Stimulated activated naive CD8-positive, alpha-beta T cell treated with anti-CD3 and anti-CD28 coated beads, Interleukin-15, amount 100 ng/mL, for 72 hours (primary cell): Measurements from ENCODE around the gene TMEM181.
"Not testable (repeated sequence)": the region's sequence is repeated elsewhere in the genome, so short reads cannot be mapped to it uniquely, and the experiment has no call there.

Experiments used
- ATAC-seq: fragments of 150-1000 bp; cut with Tn5 transposase; 2 replicates; pipeline ENCODE4 v1.10.0; 2021; ENCODE audit warnings: mild to moderate bottlenecking, moderate library complexity
- DNase-seq, 2 donors: peaks; one replicate each; pipeline ENCODE4 v3.0.0; 2021 to 2022
- H3K27ac Mint-ChIP-seq, 2 donors: one replicate each; pipeline ENCODE4 v1.8.0; 2022; ENCODE audit warnings: mild to moderate bottlenecking in 2 of 2, mixed read lengths in 2 of 2, moderate library complexity in 2 of 2
- H3K27me3 Mint-ChIP-seq: one replicate; pipeline ENCODE4 v1.8.0; 2022; ENCODE audit warnings: mixed read lengths
- H3K4me1 Mint-ChIP-seq: one replicate; pipeline ENCODE4 v1.8.0; 2022; ENCODE audit warnings: mild to moderate bottlenecking, mixed read lengths
- H3K4me3 Mint-ChIP-seq, 2 donors: one replicate each; pipeline ENCODE4 v1.8.0; 2022; ENCODE audit warnings: mild to moderate bottlenecking in 2 of 2, mixed read lengths in 2 of 2, moderate library complexity in 1 of 2
- H3K9me3 Mint-ChIP-seq, 2 donors: one replicate each; pipeline ENCODE4 v1.8.0; 2022; ENCODE audit warnings: mixed read lengths in 2 of 2

The TMEM181 gene

DNA sequence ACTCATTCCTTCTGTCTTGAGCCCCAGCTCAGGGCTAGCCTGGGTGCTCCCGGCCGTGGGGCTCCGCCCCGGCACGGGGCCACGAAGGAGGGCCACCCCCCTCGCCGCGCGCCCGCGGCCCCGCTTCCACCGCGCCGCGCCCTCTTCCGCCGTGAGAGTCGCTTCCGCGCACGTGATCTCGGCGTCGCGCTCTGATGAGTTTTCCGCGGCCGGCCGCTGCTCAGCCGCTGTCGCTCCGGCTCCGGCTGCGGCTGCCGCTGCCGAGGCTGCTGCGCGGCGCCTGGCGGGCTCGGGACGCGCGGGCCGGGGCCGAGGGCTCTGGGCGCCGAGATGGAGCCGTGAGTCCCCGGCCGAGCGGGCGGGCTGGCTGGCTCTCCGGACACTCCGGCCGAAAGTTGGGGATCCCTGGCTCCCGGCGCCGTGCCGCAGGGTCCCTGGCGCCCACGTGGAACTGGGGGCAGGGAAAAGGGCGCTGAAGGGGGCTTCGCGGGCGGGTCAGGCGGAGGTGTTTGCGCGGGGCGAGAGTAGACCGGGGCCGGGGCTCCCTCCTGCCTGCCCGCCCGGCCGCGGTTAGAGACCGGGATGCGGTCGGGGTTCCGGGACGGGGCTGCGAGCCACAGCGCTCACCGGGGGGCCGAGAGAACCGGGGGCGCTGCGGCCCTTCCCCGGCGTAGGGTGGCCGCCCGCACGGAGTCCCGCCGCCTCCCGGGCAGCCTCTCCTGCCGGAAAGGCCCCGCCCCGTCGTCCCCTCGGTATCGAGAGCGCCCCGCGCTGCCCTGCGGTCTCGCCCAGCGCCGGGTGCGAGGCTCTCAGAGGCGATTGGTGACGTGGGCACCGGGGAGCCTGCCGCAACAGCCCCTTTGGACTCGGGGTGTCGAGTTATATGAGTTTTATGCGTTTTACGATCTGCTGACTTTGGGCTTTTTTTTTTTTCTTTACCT lies at the start of gene TMEM181:
TMEM181 (plus strand) TSS at position 197 of the 941 bp plus-strand sequence; CDS start at position 331, 134 bp downstream.
- Mint-ChIP-seq H3K4me3 (peak within 1 kb of the TSS; percentile 96), H3K27ac (peak within 1 kb of the TSS; percentile 95 to 96)
- DNase-seq, result peak; percentile 82 to 86

DNA sequence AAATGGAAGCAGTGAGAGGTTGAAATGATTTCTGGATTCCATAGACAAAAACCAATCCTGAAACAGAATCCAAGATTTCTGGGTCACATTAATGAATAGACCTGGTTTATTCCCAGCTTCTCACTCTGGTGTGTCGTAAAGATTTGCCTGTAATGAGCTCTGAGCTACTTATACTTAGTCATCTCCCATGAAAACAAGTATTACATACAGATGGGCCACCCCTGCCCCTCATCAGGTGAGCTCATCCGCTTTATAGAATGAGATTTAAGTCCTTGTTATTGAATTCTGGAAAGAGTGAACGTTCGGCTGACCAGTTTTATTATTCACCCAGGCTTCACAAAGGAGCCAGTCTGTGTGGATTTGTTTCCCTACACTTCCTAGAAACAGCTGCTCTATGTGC lies 47.1 kb upstream of the TMEM181 start:
- Mint-ChIP-seq H3K27me3 (peaks cover 25% of the 10 kb centered on the region), H3K9me3 (no peaks in the 10 kb centered on the region), H3K4me3 (no peak overlapping the region), H3K4me1 (peaks cover 38% of the 10 kb centered on the region), H3K27ac (no peak overlapping the region)
- no peak for DNase-seq
- ATAC-seq, result no peak

More for the DNA sequence above, at the start of gene TMEM181:
- Mint-ChIP-seq H3K27me3 (no peaks in the 10 kb centered on the region), H3K4me1 (peaks cover 46% of the 10 kb centered on the region), H3K9me3 (no peaks in the 10 kb centered on the region)
- ATAC-seq, result peak; percentile 93

DNA sequence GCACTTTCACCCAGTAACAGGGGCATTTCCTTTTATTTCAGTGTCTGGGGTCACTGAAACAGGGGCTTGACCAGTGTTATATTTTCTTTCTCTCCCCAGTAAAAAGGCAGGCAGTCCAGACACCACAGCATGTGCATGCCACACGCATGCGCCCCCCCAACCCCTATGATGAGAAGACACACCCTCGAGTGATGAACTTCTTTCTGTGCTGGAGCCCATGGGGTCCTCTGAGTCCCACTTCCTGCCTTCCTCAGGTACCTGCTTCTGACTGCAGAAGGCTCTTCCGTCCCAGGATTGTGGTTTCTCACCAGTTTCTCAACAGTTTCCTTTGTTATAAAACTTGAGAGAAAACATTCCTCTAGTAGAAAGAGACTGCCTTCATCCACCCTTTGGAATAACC lies 45.7 kb upstream of the TMEM181 start:
- no peaks in the 10 kb centered on the region for H3K9me3 Mint-ChIP-seq
- H3K27ac Mint-ChIP-seq, result no peak overlapping the region
- H3K27me3 Mint-ChIP-seq, result peaks cover 33% of the 10 kb centered on the region
- no peak overlapping the region for H3K4me3 Mint-ChIP-seq
- ATAC-seq (peak; percentile 39), DNase-seq (no peak)
- H3K4me1 Mint-ChIP-seq, result peaks cover 48% of the 10 kb centered on the region

DNA sequence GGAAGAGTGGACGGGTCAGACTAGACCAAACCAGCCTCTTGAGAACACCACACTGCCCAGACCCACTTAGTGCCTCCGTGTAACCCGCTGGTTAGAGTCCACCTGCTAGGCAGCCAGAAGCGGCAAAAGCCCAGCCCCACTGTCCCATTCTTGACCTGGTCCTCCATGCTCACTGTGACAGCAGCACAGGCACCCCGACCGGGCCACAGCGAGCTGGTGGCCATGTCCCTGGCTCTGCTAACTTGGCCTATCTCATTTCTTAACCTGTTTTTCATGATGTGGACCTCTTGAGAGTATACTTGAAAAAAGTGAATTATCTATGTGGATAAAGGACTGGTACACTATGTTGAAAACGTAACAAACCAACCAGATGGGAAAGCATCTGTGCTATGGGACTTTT lies 44.9 kb upstream of the TMEM181 start:
- Mint-ChIP-seq H3K27ac (no peak overlapping the region), H3K4me1 (peaks cover 48% of the 10 kb centered on the region), H3K9me3 (no peaks in the 10 kb centered on the region), H3K27me3 (peaks cover 40% of the 10 kb centered on the region), H3K4me3 (no peak overlapping the region)
- DNase-seq, result no peak
- ATAC-seq, result no peak

DNA sequence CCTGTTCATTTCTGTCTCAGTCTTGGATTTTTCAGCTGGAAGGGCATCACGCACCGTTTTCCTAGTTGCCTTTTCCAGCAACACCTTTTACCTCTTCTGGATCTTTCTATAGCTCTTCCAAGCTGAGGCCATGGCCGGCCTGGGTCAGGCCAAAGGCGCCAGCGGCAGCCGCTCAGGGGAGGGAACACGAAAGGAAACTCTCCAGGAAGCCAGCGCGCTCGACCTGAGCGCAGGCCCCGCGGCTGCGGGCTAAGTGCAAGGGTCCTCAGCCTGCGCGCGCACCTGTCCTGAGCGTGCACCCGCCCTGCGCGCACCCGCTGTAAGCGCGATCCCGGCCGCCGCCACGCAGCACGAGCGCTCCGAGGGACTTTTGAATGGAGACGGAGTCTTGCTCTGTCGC lies 43.8 kb upstream of the TMEM181 start:
- H3K27me3 Mint-ChIP-seq, result peaks cover 51% of the 10 kb centered on the region
- no peaks in the 10 kb centered on the region for H3K9me3 Mint-ChIP-seq
- H3K4me3 Mint-ChIP-seq, result peak overlapping the region in 1 of 2 donors; percentile 30
- no peak for DNase-seq
- no peak for ATAC-seq
- no peak overlapping the region for H3K27ac Mint-ChIP-seq
- peaks cover 48% of the 10 kb centered on the region for H3K4me1 Mint-ChIP-seq

- no peaks in the 10 kb centered on the region for H3K9me3 Mint-ChIP-seq
- H3K27me3 Mint-ChIP-seq, result peaks cover 54% of the 10 kb centered on the region
- peak overlapping the region in 1 of 2 donors; percentile 42 for H3K27ac Mint-ChIP-seq
- ATAC-seq (no peak), DNase-seq (no peak)
- H3K4me3 Mint-ChIP-seq, result no peak overlapping the region
- H3K4me1 Mint-ChIP-seq, result peaks cover 48% of the 10 kb centered on the region
Measured at GRCh38 chr6:158517038-158517437, 42.9 kb upstream of the TMEM181 start.

DNA sequence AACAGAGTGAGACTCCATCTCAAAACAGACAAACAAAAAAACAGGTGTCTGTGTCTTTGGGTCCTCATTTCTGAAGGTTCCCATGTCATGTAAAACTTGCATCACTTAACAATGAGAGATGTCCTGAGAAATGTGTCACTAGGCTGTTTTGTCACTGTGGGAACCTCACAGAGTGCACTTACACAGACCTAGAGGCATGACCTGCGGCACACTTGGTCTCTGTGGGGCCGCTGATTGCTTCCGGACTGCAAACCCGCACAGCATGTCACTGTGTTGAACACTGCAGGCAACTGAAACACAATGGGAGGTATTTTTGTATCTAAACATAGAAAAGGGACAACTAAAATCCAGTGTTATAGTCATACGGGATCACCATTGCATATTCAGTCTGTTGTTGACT lies 42.3 kb upstream of the TMEM181 start:
- Mint-ChIP-seq H3K4me3 (peak overlapping the region; percentile 88 to 89), H3K9me3 (no peaks in the 10 kb centered on the region), H3K27ac (no peak overlapping the region), H3K4me1 (peaks cover 48% of the 10 kb centered on the region), H3K27me3 (peaks cover 57% of the 10 kb centered on the region)
- ATAC-seq (peak; percentile 44), DNase-seq (no peak)

GRCh38 chr6:158518191-158519127 lies 41.4 kb upstream of the TMEM181 start:
- Mint-ChIP-seq H3K4me1 (peaks cover 48% of the 10 kb centered on the region), H3K27ac (no peak overlapping the region), H3K9me3 (no peaks in the 10 kb centered on the region), H3K4me3 (peak overlapping the region; percentile 88 to 89), H3K27me3 (peaks cover 65% of the 10 kb centered on the region)
- peak; percentile 52 to 63 for DNase-seq
- peak; percentile 92 for ATAC-seq

GRCh38 chr6:158519300-158519699 lies 40.6 kb upstream of the TMEM181 start:
- no peak overlapping the region for H3K27ac Mint-ChIP-seq
- H3K27me3 Mint-ChIP-seq, result peaks cover 73% of the 10 kb centered on the region
- no peak overlapping the region for H3K4me3 Mint-ChIP-seq
- ATAC-seq (no peak), DNase-seq (no peak)
- H3K4me1 Mint-ChIP-seq, result peaks cover 40% of the 10 kb centered on the region
- no peaks in the 10 kb centered on the region for H3K9me3 Mint-ChIP-seq

GRCh38 chr6:158519761-158520160 lies 40.1 kb upstream of the TMEM181 start:
- Mint-ChIP-seq H3K9me3 (no peaks in the 10 kb centered on the region), H3K4me1 (peaks cover 36% of the 10 kb centered on the region), H3K4me3 (no peak overlapping the region), H3K27ac (peak overlapping the region in 1 of 2 donors; percentile 23), H3K27me3 (peaks cover 78% of the 10 kb centered on the region)
- no peak for DNase-seq
- no peak for ATAC-seq

DNA sequence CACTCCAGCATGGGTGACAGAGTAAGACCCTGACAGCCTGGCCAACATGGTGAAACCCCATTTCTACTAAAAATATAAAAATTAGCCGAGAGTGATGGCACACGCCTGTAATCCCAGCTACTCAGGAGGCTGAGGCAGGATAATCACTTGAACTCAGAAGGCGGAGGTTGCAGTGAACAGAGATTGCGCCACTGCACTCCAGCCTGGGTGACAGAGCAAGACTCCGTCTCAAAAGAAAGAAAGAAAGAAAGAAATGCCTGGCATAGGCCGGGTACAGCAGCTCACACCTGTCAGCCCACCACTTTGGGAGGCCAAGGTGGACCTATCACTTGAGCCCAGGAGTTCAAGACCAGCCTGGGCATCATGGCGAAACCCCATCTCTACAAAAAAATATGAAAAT lies 38.9 kb upstream of the TMEM181 start:
- Mint-ChIP-seq H3K4me1 (peaks cover 29% of the 10 kb centered on the region), H3K27me3 (peaks cover 83% of the 10 kb centered on the region)
- H3K27ac Mint-ChIP-seq, H3K4me3 Mint-ChIP-seq, DNase-seq, H3K9me3 Mint-ChIP-seq, ATAC-seq: not testable (repeated sequence)

- H3K27ac Mint-ChIP-seq, result no peak overlapping the region
- no peak for ATAC-seq
- no peak for DNase-seq
- no peak overlapping the region for H3K4me3 Mint-ChIP-seq
- H3K9me3 Mint-ChIP-seq, result peaks cover 3 to 6% of the 10 kb centered on the region in 2 donors
- peaks cover 21% of the 10 kb centered on the region for H3K4me1 Mint-ChIP-seq
- peaks cover 83% of the 10 kb centered on the region for H3K27me3 Mint-ChIP-seq
Measured at GRCh38 chr6:158521759-158522158, 38.1 kb upstream of the TMEM181 start.

DNA sequence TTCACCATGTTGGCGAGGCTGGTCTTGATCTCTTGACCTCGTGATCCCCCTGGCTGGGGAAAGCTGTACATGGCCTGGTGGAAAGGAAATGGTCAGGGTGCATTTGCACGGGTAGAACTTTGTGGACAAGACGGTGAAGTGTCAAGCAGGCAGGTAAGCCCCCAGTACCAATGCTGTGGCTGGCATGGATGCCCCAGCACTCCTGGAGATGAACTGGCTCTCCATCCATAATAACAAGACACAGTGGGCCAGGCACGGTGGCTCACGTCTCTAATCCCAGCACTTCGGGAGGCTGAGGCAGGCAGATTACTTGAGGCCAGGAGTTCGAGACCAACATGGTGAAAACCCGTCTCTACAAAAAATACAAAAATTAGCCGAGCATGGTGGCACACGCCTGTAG lies 37.3 kb upstream of the TMEM181 start:
- no peak for ATAC-seq
- peaks cover 10 to 12% of the 10 kb centered on the region in 2 donors for H3K9me3 Mint-ChIP-seq
- no peak for DNase-seq
- peaks cover 83% of the 10 kb centered on the region for H3K27me3 Mint-ChIP-seq
- peaks cover 12% of the 10 kb centered on the region for H3K4me1 Mint-ChIP-seq
- no peak overlapping the region for H3K27ac Mint-ChIP-seq
- no peak overlapping the region for H3K4me3 Mint-ChIP-seq

- DNase-seq, result no peak
- H3K4me3 Mint-ChIP-seq, result no peak overlapping the region
- H3K9me3 Mint-ChIP-seq, result peaks cover 10 to 21% of the 10 kb centered on the region in 2 donors
- peaks cover 85% of the 10 kb centered on the region for H3K27me3 Mint-ChIP-seq
- no peak for ATAC-seq
- H3K27ac Mint-ChIP-seq, result no peak overlapping the region
- H3K4me1 Mint-ChIP-seq, result no peaks in the 10 kb centered on the region
Measured at GRCh38 chr6:158524311-158524710, 35.6 kb upstream of the TMEM181 start.

GRCh38 chr6:158527858-158528257 lies 32.0 kb upstream of the TMEM181 start:
- not testable (repeated sequence) for H3K4me1 Mint-ChIP-seq, DNase-seq, H3K27ac Mint-ChIP-seq, H3K4me3 Mint-ChIP-seq, ATAC-seq
- H3K9me3 Mint-ChIP-seq, result peaks cover 14 to 27% of the 10 kb centered on the region in 2 donors
- peaks cover 75% of the 10 kb centered on the region for H3K27me3 Mint-ChIP-seq
